ENCODE results near the gene OPCML. TPM values are rescaled to one million over a fixed set of nuclear protein-coding genes. Genes with fewer than 3 reads are reported as not detected.

Gene OPCML
- total and polyA plus RNA-seq, 2 experiments from 2014 or later, result 1.2 to 4.4 TPM

DNA sequence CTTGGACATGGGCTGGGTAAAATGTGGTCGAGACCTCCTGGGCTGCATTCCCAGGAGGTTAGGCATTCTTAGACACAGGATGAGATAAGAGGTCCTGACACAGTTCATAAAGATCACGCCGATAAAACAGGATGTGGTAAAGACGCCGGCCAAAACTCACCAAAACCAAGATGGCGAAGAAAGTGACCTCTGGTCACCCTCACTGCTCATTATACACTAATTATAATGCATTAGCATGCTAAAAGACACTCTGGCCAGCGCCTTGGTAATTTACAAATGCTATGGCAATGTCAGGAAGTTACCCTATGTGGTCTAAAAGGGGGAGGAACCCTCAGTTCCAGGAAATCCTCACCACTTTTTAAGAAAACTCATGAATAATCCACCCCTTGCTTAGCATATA lies 983.3 kb downstream of the OPCML start:
- TF ChIP-seq NANOG (IDR thresholded peaks at IDR 0.05; ENCODE audit: borderline replicate concordance) (no peak), EZH2phosphoT487 (IDR thresholded peaks at IDR 0.05; ENCODE audit: unreplicated experiment) (no peak), CREB1 (CRISPR knock-in tag; IDR thresholded peaks at IDR 0.05; ENCODE audit: low read depth) (no peak), ZNF331 (CRISPR knock-in tag; IDR thresholded peaks at IDR 0.05; ENCODE audit: low read depth) (no peak), JUNB (IDR thresholded peaks at IDR 0.05; ENCODE audit: unreplicated experiment) (no peak), ZNF114 (CRISPR knock-in tag; IDR thresholded peaks at IDR 0.05) (no peak), EZH2 (IDR thresholded peaks at IDR 0.05; ENCODE audit: low read depth, unreplicated experiment) (no peak), POLR2AphosphoS5 (IDR thresholded peaks at IDR 0.05; ENCODE audit: low read depth) (no peak), STAT1 (IDR thresholded peaks at IDR 0.05; ENCODE audit: unreplicated experiment) (no peak)
- TF ChIP-seq, protein P1, sequence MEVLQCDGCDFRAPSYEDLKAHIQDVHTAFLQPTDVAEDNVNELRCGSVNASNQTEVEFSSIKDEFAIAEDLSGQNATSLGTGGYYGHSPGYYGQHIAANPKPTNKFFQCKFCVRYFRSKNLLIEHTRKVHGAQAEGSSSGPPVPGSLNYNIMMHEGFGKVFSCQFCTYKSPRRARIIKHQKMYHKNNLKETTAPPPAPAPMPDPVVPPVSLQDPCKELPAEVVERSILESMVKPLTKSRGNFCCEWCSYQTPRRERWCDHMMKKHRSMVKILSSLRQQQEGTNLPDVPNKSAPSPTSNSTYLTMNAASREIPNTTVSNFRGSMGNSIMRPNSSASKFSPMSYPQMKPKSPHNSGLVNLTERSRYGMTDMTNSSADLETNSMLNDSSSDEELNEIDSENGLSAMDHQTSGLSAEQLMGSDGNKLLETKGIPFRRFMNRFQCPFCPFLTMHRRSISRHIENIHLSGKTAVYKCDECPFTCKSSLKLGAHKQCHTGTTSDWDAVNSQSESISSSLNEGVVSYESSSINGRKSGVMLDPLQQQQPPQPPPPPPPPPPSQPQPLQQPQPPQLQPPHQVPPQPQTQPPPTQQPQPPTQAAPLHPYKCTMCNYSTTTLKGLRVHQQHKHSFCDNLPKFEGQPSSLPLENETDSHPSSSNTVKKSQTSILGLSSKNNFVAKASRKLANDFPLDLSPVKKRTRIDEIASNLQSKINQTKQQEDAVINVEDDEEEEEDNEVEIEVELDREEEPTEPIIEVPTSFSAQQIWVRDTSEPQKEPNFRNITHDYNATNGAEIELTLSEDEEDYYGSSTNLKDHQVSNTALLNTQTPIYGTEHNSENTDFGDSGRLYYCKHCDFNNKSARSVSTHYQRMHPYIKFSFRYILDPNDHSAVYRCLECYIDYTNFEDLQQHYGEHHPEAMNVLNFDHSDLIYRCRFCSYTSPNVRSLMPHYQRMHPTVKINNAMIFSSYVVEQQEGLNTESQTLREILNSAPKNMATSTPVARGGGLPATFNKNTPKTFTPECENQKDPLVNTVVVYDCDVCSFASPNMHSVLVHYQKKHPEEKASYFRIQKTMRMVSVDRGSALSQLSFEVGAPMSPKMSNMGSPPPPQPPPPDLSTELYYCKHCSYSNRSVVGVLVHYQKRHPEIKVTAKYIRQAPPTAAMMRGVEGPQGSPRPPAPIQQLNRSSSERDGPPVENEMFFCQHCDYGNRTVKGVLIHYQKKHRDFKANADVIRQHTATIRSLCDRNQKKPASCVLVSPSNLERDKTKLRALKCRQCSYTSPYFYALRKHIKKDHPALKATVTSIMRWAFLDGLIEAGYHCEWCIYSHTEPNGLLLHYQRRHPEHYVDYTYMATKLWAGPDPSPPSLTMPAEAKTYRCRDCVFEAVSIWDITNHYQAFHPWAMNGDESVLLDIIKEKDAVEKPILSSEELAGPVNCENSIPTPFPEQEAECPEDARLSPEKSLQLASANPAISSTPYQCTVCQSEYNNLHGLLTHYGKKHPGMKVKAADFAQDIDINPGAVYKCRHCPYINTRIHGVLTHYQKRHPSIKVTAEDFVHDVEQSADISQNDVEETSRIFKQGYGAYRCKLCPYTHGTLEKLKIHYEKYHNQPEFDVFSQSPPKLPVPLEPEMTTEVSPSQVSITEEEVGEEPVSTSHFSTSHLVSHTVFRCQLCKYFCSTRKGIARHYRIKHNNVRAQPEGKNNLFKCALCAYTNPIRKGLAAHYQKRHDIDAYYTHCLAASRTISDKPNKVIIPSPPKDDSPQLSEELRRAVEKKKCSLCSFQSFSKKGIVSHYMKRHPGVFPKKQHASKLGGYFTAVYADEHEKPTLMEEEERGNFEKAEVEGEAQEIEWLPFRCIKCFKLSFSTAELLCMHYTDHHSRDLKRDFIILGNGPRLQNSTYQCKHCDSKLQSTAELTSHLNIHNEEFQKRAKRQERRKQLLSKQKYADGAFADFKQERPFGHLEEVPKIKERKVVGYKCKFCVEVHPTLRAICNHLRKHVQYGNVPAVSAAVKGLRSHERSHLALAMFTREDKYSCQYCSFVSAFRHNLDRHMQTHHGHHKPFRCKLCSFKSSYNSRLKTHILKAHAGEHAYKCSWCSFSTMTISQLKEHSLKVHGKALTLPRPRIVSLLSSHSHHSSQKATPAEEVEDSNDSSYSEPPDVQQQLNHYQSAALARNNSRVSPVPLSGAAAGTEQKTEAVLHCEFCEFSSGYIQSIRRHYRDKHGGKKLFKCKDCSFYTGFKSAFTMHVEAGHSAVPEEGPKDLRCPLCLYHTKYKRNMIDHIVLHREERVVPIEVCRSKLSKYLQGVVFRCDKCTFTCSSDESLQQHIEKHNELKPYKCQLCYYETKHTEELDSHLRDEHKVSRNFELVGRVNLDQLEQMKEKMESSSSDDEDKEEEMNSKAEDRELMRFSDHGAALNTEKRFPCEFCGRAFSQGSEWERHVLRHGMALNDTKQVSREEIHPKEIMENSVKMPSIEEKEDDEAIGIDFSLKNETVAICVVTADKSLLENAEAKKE (CRISPR knock-in tag; IDR thresholded peaks at IDR 0.05), result no peak
- TF ChIP-seq, protein P2, sequence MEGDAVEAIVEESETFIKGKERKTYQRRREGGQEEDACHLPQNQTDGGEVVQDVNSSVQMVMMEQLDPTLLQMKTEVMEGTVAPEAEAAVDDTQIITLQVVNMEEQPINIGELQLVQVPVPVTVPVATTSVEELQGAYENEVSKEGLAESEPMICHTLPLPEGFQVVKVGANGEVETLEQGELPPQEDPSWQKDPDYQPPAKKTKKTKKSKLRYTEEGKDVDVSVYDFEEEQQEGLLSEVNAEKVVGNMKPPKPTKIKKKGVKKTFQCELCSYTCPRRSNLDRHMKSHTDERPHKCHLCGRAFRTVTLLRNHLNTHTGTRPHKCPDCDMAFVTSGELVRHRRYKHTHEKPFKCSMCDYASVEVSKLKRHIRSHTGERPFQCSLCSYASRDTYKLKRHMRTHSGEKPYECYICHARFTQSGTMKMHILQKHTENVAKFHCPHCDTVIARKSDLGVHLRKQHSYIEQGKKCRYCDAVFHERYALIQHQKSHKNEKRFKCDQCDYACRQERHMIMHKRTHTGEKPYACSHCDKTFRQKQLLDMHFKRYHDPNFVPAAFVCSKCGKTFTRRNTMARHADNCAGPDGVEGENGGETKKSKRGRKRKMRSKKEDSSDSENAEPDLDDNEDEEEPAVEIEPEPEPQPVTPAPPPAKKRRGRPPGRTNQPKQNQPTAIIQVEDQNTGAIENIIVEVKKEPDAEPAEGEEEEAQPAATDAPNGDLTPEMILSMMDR (conservative IDR thresholded peaks at IDR 0.05; ENCODE audit: low read depth in 2 of 2), result no peak
- TF ChIP-seq, protein P3, sequence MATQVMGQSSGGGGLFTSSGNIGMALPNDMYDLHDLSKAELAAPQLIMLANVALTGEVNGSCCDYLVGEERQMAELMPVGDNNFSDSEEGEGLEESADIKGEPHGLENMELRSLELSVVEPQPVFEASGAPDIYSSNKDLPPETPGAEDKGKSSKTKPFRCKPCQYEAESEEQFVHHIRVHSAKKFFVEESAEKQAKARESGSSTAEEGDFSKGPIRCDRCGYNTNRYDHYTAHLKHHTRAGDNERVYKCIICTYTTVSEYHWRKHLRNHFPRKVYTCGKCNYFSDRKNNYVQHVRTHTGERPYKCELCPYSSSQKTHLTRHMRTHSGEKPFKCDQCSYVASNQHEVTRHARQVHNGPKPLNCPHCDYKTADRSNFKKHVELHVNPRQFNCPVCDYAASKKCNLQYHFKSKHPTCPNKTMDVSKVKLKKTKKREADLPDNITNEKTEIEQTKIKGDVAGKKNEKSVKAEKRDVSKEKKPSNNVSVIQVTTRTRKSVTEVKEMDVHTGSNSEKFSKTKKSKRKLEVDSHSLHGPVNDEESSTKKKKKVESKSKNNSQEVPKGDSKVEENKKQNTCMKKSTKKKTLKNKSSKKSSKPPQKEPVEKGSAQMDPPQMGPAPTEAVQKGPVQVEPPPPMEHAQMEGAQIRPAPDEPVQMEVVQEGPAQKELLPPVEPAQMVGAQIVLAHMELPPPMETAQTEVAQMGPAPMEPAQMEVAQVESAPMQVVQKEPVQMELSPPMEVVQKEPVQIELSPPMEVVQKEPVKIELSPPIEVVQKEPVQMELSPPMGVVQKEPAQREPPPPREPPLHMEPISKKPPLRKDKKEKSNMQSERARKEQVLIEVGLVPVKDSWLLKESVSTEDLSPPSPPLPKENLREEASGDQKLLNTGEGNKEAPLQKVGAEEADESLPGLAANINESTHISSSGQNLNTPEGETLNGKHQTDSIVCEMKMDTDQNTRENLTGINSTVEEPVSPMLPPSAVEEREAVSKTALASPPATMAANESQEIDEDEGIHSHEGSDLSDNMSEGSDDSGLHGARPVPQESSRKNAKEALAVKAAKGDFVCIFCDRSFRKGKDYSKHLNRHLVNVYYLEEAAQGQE (IDR thresholded peaks at IDR 0.05; ENCODE audit: unreplicated experiment), result no peak
- TF ChIP-seq, protein P4, sequence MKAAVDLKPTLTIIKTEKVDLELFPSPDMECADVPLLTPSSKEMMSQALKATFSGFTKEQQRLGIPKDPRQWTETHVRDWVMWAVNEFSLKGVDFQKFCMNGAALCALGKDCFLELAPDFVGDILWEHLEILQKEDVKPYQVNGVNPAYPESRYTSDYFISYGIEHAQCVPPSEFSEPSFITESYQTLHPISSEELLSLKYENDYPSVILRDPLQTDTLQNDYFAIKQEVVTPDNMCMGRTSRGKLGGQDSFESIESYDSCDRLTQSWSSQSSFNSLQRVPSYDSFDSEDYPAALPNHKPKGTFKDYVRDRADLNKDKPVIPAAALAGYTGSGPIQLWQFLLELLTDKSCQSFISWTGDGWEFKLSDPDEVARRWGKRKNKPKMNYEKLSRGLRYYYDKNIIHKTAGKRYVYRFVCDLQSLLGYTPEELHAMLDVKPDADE (IDR thresholded peaks at IDR 0.05), result no peak
- H3K36me3 Mint-ChIP-seq (ENCODE audit: low read depth), result 0 out of 3 replicates have a peak, but pooled peaks cover 3% of the 10 kb centered on the region
- Histone ChIP-seq H3K4me2 (no peak overlapping the region), H3K79me2 (replicated peaks; ENCODE audit: insufficient read depth) (no peaks in the 10 kb centered on the region), H2AFZ (no peak overlapping the region), H3K4me1 (ENCODE audit: insufficient read depth) (no peaks in the 10 kb centered on the region), H3K27me3 (ENCODE audit: insufficient read depth) (no peaks in the 10 kb centered on the region), H3K27ac (ENCODE audit: low read depth) (no peak overlapping the region), H3K36me3 (ENCODE audit: insufficient read depth) (no peaks in the 10 kb centered on the region), H3K9me2 (ENCODE audit: insufficient read depth) (peaks cover 21% of the 10 kb centered on the region), H3K4me3 (no peak overlapping the region), H4K20me1 (replicated peaks; ENCODE audit: insufficient read depth) (no peaks in the 10 kb centered on the region), H3F3A (replicated peaks; ENCODE audit: low read depth) (no peaks in the 10 kb centered on the region)
- ATAC-seq, result no peak
- H3K4me1 Mint-ChIP-seq, result no peaks in the 10 kb centered on the region
- no peak for DNase-seq (ENCODE audit: low spot score)
- no peak overlapping the region for H3K4me3 Mint-ChIP-seq
- H3K27ac Mint-ChIP-seq, result no peak overlapping the region
- H3K27me3 Mint-ChIP-seq (ENCODE audit: insufficient read depth, low read depth, poor library complexity), result no peaks in the 10 kb centered on the region
- H3K9me3 Mint-ChIP-seq, result no peaks in the 10 kb centered on the region

All from GM23338 (cell line).